ENCODE results near the gene KRTAP9-1. TPM values are rescaled to one million over a fixed set of nuclear protein-coding genes. Genes with fewer than 3 reads are reported as not detected.

The KRTAP9-1 gene
- total RNA-seq, 1 experiment from 2014 or later, result not detected

- POLR2A ChIA-PET, result no interaction called here
These were observed 12.8 kb upstream of the KRTAP9-1 start for GRCh38 chr17:41176744-41177387.

DNA sequence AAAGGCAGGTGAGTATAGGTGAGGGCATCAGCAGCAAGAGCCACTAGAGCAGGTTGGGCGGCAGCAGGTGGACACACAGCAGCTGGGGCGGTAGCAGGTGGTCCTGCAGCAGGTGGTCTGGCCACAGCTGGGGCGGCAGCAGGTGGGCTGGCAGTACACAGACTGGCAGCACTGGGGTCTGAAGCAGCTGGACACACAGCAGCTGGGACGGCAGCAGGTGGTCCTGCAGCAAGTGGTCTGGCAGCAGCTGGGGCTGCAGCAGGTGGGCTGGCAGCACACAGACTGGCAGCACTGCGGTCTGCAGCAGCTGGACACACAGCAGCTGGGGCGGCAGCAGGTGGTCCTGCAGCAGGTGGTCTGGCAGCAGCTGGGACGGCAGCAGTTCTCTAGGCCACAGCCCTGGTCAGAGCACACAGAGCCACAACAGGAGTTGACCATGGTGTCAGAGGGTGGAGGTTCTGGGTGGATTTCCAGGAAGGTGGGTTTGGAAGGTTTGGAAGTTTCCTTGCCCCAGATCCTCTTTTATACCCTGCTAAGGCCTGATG is 11.9 kb upstream of the KRTAP9-1 start, which contains the start of gene KRTAP4-2:
Gene KRTAP4-2 (minus strand): TSS at position 495 of the 545 bp plus-strand sequence. CDS start 57 bp downstream, at position 438.
- intact Hi-C loops (cut with micrococcal nuclease), result no loop called here
- CTCF ChIA-PET, result interaction anchor here (1.4 kb wide), 1 partner anchor 144 kb away, joined by 5 read pairs; no protein-coding TSS in a partner anchor
- TF ChIP-seq, protein P1, sequence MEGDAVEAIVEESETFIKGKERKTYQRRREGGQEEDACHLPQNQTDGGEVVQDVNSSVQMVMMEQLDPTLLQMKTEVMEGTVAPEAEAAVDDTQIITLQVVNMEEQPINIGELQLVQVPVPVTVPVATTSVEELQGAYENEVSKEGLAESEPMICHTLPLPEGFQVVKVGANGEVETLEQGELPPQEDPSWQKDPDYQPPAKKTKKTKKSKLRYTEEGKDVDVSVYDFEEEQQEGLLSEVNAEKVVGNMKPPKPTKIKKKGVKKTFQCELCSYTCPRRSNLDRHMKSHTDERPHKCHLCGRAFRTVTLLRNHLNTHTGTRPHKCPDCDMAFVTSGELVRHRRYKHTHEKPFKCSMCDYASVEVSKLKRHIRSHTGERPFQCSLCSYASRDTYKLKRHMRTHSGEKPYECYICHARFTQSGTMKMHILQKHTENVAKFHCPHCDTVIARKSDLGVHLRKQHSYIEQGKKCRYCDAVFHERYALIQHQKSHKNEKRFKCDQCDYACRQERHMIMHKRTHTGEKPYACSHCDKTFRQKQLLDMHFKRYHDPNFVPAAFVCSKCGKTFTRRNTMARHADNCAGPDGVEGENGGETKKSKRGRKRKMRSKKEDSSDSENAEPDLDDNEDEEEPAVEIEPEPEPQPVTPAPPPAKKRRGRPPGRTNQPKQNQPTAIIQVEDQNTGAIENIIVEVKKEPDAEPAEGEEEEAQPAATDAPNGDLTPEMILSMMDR (IDR thresholded peaks at IDR 0.05; ENCODE audit: unreplicated experiment), result no peak
- no peak for DNase-seq (ENCODE audit: unreplicated experiment)
- H3K4me1 Mint-ChIP-seq (ENCODE audit: insufficient read depth, unreplicated experiment), result no peaks in the 10 kb centered on the region
- no peaks in the 10 kb centered on the region for H3K9me3 Mint-ChIP-seq (ENCODE audit: unreplicated experiment)
- no TSS peak for BruUV-seq (replicated peaks)
- POLR2A ChIA-PET, result no interaction called here
- no peaks in the 10 kb centered on the region for H3K36me3 Mint-ChIP-seq (ENCODE audit: insufficient read depth, unreplicated experiment)
- peaks cover 23% of the 10 kb centered on the region for H3K27me3 Mint-ChIP-seq (ENCODE audit: insufficient read depth, unreplicated experiment)
- H3K27ac Mint-ChIP-seq (ENCODE audit: low read depth, unreplicated experiment), result no peak within 1 kb of the TSS
- H3K4me3 Mint-ChIP-seq (ENCODE audit: unreplicated experiment), result no peak within 1 kb of the TSS

More at GRCh38 chr17:41176744-41177387, 12.8 kb upstream of the KRTAP9-1 start:
- no TSS peak for BruUV-seq (replicated peaks)
- DNase-seq (ENCODE audit: unreplicated experiment), result no peak
- CTCF ChIA-PET, result no interaction called here
- Mint-ChIP-seq H3K9me3 (ENCODE audit: unreplicated experiment) (no peaks in the 10 kb centered on the region), H3K4me3 (ENCODE audit: unreplicated experiment) (no peak overlapping the region), H3K36me3 (ENCODE audit: insufficient read depth, unreplicated experiment) (no peaks in the 10 kb centered on the region), H3K4me1 (ENCODE audit: insufficient read depth, unreplicated experiment) (no peaks in the 10 kb centered on the region), H3K27ac (ENCODE audit: low read depth, unreplicated experiment) (no peak overlapping the region), H3K27me3 (ENCODE audit: insufficient read depth, unreplicated experiment) (peaks cover 21% of the 10 kb centered on the region)
- intact Hi-C loops (cut with micrococcal nuclease), result no loop called here
- TF ChIP-seq, protein P1 (IDR thresholded peaks at IDR 0.05; ENCODE audit: unreplicated experiment), result no peak

DNA sequence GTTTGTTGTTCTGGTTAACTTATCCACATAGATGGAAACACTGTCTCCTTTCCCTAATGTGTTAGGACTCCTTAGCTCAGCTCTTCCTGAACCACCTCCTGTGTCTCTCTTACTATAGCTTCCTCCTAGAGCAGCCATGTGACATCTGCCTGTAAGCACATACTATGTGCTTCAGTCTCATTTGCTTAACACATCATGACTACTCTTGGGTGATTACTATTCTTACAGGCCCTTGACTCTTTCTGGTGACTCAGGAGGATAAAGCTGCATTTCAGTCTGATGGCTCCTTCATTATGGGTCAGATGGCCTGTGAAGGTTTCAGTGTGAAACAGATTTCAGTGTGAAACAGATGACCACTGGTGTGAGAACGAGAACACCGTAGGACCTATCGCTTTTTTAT is 11.3 kb upstream of the KRTAP9-1 start:
- no peak overlapping the region for H3K27ac Mint-ChIP-seq (ENCODE audit: low read depth, unreplicated experiment)
- intact Hi-C loops (cut with micrococcal nuclease), result no loop called here
- ChIA-PET POLR2A (interaction anchor here (0.9 kb wide), 1 partner anchor 10 kb away, joined by 3 read pairs; no protein-coding TSS in a partner anchor), CTCF (interaction anchor here (0.7 to 1.4 kb wide), 2 partner anchors 34 to 144 kb away, joined by 3 to 5 read pairs; no protein-coding TSS in a partner anchor)
- no peaks in the 10 kb centered on the region for H3K36me3 Mint-ChIP-seq (ENCODE audit: insufficient read depth, unreplicated experiment)
- H3K9me3 Mint-ChIP-seq (ENCODE audit: unreplicated experiment), result no peaks in the 10 kb centered on the region
- H3K27me3 Mint-ChIP-seq (ENCODE audit: insufficient read depth, unreplicated experiment), result peaks cover 28% of the 10 kb centered on the region
- BruUV-seq (replicated peaks), result no TSS peak
- TF ChIP-seq, protein P1 (IDR thresholded peaks at IDR 0.05; ENCODE audit: unreplicated experiment), result no peak
- DNase-seq (ENCODE audit: unreplicated experiment), result no peak
- no peaks in the 10 kb centered on the region for H3K4me1 Mint-ChIP-seq (ENCODE audit: insufficient read depth, unreplicated experiment)
- no peak overlapping the region for H3K4me3 Mint-ChIP-seq (ENCODE audit: unreplicated experiment)

- Mint-ChIP-seq H3K27ac (ENCODE audit: low read depth, unreplicated experiment) (no peak overlapping the region), H3K9me3 (ENCODE audit: unreplicated experiment) (no peaks in the 10 kb centered on the region), H3K36me3 (ENCODE audit: insufficient read depth, unreplicated experiment) (no peaks in the 10 kb centered on the region), H3K27me3 (ENCODE audit: insufficient read depth, unreplicated experiment) (peaks cover 35% of the 10 kb centered on the region), H3K4me1 (ENCODE audit: insufficient read depth, unreplicated experiment) (no peaks in the 10 kb centered on the region), H3K4me3 (ENCODE audit: unreplicated experiment) (no peak overlapping the region)
- no TSS peak for BruUV-seq (replicated peaks)
- intact Hi-C loops (cut with micrococcal nuclease), result no loop called here
- ChIA-PET CTCF (interaction anchor here (0.7 to 1.4 kb wide), 2 partner anchors 34 to 143 kb away, joined by 3 to 5 read pairs; no protein-coding TSS in a partner anchor), POLR2A (interaction anchor here (0.9 kb wide), 1 partner anchor 10 kb away, joined by 3 read pairs; no protein-coding TSS in a partner anchor)
- TF ChIP-seq, protein P1 (IDR thresholded peaks at IDR 0.05; ENCODE audit: unreplicated experiment), result no peak
- no peak for DNase-seq (ENCODE audit: unreplicated experiment)
These were observed 10.7 kb upstream of the KRTAP9-1 start for GRCh38 chr17:41178843-41179616.

All from MCF 10A (cell line).